Panc1 (cell line): ENCODE measurements around the gene SNTA1.

Experiments
- CTCF ChIP-seq: fragments of 450-650 bp; IDR thresholded peaks from 2 replicates; pipeline ENCODE4 v1.5.1; 2017; ENCODE audit warnings: mild to moderate bottlenecking
- POLR2AphosphoS5 ChIP-seq: IDR thresholded peaks from 2 replicates; pipeline ENCODE4 v1.6.1; 2012; ENCODE audit warnings: mild to moderate bottlenecking, low read depth, low read length, moderate library complexity
- SIN3A ChIP-seq: IDR thresholded peaks from 2 replicates; pipeline ENCODE4 v1.6.1; 2012; ENCODE audit warnings: low read depth, mild to moderate bottlenecking, low read length, moderate library complexity, borderline replicate concordance; ENCODE audit not compliant: insufficient read depth

GRCh38 chr20:33410081-33410742 lies 33.4 kb downstream of the SNTA1 start:
- TF ChIP-seq CTCF (no peak), POLR2AphosphoS5 (no peak), SIN3A (no peak)
